22Rv1 (cell line): ENCODE measurements around the gene ITGAE.

Experiments
- H3K27ac ChIP-seq: fragments of 450-650 bp; 2 replicates; pipeline ENCODE4 v1.5.1; 2017
- ZFX ChIP-seq: fragments of 450-650 bp; IDR thresholded peaks from 2 replicates; pipeline ENCODE4 v1.6.1; 2017; ENCODE audit warnings: antibody characterized with exemption, borderline replicate concordance
- TF ChIP-seq, protein P1 (sequence below): fragments of 450-650 bp; IDR thresholded peaks from 2 replicates; pipeline ENCODE4 v1.5.1; 2017; ENCODE audit warnings: mild to moderate bottlenecking

Gene ITGAE

DNA sequence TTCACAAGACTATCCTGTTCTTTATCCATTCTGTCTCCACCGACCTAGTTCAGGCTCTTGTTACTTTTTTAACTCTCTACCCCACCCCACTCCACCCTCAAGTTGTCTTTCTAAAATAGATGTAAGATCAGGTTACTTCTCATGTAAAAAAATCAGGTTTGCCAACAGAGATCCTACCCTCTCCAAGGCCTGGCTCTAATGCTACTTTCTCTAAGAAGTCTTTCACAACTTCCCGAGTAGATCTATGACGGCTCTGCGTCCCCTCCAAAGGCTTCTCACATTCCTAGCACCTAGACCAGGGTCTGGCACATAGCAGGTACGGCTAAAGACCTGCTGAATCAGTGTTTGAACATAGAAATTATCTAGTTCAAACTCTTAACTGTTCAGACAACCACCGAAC lies 14.1 kb upstream of the ITGAE start:
- no peak overlapping the region for H3K27ac ChIP-seq
- TF ChIP-seq, protein P1, sequence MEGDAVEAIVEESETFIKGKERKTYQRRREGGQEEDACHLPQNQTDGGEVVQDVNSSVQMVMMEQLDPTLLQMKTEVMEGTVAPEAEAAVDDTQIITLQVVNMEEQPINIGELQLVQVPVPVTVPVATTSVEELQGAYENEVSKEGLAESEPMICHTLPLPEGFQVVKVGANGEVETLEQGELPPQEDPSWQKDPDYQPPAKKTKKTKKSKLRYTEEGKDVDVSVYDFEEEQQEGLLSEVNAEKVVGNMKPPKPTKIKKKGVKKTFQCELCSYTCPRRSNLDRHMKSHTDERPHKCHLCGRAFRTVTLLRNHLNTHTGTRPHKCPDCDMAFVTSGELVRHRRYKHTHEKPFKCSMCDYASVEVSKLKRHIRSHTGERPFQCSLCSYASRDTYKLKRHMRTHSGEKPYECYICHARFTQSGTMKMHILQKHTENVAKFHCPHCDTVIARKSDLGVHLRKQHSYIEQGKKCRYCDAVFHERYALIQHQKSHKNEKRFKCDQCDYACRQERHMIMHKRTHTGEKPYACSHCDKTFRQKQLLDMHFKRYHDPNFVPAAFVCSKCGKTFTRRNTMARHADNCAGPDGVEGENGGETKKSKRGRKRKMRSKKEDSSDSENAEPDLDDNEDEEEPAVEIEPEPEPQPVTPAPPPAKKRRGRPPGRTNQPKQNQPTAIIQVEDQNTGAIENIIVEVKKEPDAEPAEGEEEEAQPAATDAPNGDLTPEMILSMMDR, result no peak
- TF ChIP-seq ZFX, result no peak

DNA sequence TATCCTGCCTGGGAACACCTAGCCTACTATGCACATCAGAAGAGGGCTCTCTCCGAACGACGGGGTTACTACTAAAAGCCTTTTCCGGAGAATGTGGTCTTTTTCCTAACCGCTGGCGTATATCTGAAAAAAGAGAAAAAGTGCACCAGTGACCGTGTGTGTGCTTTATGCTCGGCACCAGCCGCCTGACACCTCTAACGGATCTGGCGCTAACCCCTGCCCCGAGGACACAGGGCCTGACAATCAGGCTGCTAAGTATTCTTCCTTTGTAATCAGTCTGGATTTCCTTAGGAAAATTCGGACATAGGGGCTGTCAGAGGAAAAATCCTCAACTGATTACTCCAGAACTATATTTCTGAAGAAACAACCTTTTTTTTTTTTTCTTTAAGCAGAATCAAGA lies 13.4 kb upstream of the ITGAE start:
- no peak overlapping the region for H3K27ac ChIP-seq
- no peak for TF ChIP-seq ZFX
- TF ChIP-seq, protein P1, result no peak

DNA sequence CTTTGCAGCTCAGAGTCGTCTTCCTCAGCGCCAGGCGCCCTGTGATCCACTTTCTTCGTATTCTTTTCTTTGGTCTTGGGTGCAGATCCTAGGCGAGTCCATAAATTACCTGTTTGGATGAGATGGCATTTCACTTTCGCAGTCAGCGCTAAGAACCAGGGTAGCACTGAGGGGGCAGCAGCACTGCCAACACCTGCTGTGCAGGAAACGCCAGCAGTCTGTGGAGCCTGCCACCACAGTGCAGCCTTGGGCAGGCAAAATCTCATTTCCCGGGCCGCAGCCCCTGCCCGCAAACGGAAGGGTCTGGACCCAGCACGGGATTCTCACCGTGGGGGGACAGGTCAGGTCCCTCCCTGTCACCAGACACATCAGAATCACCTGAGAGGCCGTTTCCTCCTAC lies 12.2 kb upstream of the ITGAE start:
- H3K27ac ChIP-seq, result no peak overlapping the region

DNA sequence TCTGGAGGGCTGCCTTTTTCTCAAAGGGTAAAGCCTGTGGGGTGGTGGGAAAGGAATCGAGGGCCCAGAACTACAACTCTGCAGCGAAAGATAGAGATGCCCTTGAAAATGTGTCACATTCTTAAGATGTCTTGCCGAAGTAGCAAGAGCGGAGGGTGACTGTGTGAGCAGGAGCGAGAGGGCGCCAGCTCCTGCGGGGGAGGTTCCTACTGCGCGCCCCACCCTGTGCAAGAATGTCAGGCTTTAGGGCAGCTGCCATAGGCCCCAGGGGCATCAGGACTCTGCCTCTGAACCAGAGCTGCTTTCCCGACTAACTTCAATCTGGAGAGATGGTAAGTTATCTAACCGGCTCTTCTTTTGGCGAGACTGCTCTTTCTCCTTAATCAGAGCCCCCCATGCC lies 11.8 kb upstream of the ITGAE start:
- TF ChIP-seq, protein P1, result no peak
- TF ChIP-seq ZFX, result no peak
- no peak overlapping the region for H3K27ac ChIP-seq

More for the DNA sequence above, 12.2 kb upstream of the ITGAE start:
- TF ChIP-seq, protein P1, result no peak
- no peak for TF ChIP-seq ZFX

DNA sequence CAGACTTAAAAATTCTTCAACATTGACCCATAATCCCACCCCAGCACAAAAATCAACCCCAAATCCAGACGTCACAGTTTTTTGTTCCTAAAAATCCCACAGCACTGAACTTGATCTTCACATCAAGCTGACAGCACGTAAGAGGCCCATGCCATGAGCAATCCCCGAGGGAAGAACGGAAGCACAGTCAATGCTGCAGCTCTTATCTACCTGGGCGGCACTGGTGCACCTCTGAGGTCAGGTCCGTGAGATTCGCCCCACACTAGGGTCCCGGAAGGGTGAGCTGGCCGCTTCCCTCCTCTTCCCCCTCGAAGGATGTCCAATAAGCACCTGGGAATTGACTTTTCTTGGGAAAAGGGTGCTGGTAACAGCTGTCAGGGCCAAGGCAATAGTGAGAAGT lies 11.3 kb upstream of the ITGAE start:
- no peak overlapping the region for H3K27ac ChIP-seq
- TF ChIP-seq, protein P1, result no peak
- no peak for TF ChIP-seq ZFX

DNA sequence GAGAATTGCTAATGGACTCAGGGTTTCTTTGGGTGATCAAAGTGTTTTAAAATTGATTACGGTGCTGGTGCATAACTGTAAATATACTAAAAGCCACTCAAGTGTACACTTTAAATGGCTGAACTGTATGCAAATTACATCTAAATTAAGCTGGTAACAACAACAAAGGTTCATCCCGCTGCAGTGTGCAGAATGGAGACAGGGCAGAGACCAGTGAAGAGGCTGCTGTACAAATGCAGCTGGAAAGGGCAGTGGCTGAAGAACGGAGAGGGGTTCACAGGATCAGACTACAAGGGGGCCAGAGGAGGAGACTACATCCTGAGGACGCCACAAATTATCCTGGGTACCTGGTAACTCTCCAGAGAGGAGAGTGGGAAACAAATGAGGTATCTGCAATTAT lies 9.0 kb upstream of the ITGAE start:
- H3K27ac ChIP-seq, result no peak overlapping the region
- TF ChIP-seq, protein P1, result no peak
- TF ChIP-seq ZFX, result no peak

DNA sequence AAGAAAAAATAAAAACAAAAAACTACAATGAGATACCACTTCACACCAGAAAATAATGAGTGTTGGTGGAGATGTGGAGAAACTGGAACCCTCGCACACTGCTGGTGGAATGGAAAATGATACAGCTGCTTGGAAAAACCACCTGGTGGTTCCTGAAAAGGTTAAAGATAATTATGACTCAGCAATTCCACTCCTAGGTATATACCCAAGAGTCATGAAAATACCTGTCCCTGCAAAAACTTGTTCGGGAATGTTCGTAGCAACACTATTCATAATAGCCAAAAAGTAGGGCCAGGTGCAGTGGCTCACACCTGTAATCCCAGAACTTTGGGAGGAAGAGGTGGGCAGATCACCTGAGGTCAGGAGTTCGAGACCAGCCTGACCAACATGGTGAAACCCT lies 8.1 kb upstream of the ITGAE start:
- no peak for TF ChIP-seq ZFX
- TF ChIP-seq, protein P1, result no peak
- no peak overlapping the region for H3K27ac ChIP-seq
